HG03095 (cell line): Measurements from ENCODE around the gene UQCC2.

Experiments
- ATAC-seq: cut with Tn5 transposase; IDR thresholded peaks from one replicate; pipeline ENCODE4 v1.9.1; 2021; ENCODE audit warnings: moderate library complexity; ENCODE audit not compliant: unreplicated experiment

The UQCC2 gene

DNA sequence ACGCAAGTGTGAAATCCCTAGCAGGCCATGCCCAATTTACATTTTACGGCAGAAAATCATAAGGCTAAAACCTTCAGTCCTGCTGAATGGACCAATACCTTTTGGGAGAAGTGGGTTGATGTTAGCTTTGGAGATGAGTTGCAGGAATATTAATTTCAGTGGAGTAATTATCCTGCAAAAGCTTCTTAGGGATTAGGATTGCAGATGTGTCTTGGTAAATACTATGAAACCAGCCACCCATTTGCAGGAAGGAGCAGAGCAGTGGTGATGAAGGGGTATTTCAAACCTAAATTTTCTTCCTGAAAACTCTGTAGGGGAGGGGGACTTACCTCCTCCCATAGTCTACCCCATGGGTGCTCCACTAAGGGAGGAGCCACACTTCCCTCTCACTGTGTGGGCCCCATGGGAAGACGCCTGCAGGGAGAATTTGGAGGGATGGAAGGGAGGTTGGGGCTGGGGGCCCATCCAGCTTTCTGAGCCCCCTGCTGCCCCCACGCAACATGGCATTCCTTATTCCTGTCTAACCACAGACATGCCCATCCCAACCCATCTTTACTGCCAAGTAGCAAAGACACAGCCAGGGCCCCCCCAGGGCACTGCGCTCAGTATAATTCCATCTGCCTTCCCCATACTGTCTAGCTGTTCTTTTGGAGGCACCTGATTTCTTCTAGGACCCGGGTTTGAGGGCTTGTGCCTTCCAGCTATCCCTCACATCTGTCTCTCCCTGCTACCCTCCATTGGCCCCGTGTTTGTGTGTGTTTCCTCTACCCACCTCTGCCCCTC lies 14.6 kb upstream of the UQCC2 start:
- no peak for ATAC-seq

GRCh38 chr6:33725222-33725621 lies 13.7 kb upstream of the UQCC2 start:
- ATAC-seq: no peak

DNA sequence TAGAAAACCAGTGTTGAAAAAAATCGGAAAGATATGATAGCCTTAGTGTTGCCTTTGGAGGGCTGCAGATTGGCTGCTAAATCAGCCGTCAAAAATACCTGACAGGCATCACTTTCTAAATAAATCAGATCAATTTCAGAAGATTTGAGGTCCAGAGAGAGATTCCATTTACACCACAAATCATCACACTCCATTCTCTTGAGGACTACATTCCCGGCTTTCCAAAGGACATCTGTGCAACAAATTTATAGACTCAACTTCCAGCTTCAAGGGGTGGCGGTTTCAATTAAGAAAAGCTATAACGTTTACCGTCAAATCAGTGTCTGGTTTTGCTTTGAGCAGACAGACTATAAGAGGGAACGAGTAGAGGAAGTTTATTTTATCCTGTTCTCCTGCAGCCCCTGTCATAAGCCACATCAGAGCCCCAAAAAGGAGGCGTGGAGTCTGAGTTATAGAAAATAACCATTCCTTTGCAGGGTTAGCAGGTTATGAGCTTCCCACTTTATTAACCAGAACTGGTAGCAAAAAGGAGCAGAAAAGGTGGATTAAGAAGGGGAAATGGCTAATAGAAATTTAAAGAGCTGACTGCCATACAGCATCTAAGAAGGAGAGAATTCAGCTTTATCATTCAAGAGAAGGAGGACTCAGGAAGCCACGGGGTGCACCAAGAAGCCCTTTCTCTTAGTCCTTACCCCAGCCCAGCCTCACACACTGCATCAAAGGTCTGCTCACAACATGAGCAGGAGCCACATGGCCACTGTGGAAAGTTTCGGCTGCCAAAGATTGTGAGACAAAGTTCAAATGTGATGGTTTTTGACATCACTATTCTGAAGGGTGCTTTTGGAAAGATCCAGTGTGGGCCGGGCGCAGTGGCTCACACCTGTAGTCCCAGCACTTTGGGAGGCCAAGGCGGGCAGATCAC lies 12.9 kb upstream of the UQCC2 start:
- ATAC-seq: no peak

DNA sequence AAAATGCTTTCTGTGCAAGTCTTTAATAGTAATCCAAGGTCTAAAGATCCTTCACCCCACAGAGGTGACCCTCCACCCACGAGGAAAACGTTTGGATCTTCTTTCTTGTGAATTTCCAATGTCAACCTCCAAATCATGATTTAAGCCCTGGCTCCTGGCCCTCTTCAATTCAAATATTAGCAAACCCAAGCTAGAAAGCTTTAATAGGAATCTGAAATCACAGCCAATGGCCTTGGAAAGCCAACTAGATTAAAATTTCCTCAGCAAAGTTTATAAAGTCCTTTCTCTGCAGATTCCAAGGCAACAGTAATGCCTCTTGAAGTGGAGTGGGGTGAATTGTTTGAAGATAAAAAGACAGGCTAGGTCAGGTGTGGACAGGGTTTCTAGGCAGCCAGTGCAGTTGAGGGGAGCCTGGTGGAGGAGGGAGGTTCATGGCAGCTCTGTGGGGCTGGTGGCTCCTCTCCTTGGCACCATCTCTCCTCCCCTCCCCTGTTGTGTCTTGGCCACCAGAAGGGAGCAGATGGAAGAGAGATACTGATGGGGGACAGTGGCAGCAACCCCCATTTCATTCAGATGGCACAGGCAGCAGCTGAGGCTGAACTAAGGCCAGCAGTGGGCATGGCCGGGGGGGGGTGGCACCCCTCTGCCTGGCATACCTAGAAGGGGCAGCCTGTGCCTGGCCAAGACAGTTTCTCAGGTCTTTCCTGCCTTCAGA lies 12.0 kb upstream of the UQCC2 start:
- no peak for ATAC-seq

GRCh38 chr6:33722103-33722623 lies 10.7 kb upstream of the UQCC2 start:
- no peak for ATAC-seq

GRCh38 chr6:33721508-33721907 lies 10.0 kb upstream of the UQCC2 start:
- no peak for ATAC-seq

DNA sequence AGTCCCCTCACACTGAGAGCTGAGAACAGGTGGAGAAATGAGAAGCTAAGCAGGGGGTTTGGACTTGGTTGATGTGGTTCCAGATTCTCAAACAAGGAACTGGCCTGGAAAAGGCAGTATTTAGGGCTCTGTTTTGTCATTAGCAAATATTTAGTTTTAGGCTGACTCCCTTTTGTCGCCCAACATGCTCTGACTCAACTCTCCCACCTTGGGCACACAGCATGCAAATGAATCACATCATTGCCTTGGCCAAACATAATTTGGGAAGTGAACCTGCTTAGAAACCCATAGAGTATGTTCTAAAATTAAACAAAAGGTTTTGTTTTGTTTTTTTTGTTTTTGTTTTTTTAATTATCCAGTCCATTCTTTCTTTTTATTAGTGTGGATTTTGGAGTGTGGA lies 9.5 kb upstream of the UQCC2 start:
- no peak for ATAC-seq

- ATAC-seq: no peak
Observed at GRCh38 chr6:33719326-33719987, 8.0 kb upstream of the UQCC2 start.

DNA sequence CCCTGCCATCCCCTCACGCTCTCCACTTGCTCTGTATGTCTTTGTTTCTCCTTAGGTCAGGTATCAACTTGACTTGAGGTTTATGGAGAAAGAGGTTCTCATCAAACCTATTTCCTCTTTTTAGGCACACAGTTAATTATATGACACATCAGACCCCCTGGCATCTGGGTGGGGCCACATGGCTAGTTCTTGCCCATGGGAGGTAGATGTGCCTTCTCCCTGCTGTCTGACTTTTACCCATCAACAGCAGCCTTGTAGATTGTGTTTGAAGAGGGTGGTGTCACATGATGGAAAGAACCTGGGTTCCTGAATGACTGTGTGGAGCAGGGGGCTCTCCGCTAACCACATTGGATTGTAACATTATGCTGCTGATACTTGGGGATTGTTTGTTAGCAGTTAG lies 7.2 kb upstream of the UQCC2 start:
- no peak for ATAC-seq

DNA sequence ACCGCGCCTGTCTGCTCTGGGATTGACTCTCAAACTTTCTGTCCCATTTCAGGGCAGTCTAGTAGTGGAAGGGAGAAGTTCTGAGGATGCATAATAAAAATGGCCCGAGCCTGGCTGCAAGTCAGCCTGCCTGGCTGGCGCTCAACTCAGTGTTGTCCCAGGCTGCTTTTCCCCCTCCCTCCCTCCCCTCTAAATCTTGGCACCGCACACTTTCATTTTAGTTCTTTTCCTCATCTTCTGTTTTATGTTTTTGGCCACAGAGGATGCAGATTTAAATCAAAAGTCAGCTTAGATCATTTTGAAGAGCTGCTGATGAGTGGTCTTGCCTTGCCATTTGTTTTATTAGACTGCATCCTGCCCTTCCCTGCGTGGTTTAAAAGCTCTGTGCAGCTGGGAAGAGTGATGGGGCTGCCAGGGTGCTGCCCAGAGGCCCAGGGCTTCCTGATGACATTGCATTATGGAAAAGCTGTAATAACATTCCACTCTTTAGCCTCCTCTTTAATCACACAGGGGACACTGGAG lies 6.5 kb upstream of the UQCC2 start:
- ATAC-seq: no peak

- no peak for ATAC-seq
Observed at GRCh38 chr6:33716890-33717632, 5.6 kb upstream of the UQCC2 start.

GRCh38 chr6:33716379-33716778 lies 4.9 kb upstream of the UQCC2 start:
- no peak for ATAC-seq

DNA sequence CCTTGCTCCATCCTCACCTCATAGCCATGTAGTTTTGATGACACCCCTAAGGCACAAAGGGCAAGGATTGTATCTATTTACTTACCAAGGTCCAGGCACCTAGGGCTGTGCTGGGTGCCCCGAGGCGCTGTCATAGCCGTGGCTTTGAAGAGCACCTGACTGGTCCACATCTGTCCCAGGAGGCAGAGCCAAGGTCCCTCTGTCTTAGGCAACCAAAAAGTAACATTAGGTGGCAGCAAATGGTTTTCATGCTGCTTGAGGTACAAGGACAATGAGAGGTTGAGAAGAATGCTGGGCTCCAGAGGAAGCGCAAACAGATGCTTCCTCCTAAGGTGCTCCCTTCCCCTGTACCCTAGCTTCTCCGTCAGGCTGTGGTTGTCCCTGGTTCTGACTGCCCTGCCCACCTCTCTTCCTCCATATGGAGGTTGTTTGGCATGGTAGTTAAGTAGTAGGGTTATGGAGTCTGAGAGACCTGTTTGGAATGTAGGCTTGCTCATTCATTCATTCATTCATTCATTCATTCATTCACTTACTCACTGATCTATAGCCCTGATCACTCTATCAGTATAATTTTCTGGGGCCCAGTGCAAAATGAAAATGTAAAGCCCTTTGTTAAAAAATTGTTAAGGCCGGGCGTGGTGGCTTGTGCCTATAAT lies 3.0 kb upstream of the UQCC2 start:
- ATAC-seq: no peak

GRCh38 chr6:33713786-33714185 lies 2.3 kb upstream of the UQCC2 start:
- ATAC-seq: no peak

DNA sequence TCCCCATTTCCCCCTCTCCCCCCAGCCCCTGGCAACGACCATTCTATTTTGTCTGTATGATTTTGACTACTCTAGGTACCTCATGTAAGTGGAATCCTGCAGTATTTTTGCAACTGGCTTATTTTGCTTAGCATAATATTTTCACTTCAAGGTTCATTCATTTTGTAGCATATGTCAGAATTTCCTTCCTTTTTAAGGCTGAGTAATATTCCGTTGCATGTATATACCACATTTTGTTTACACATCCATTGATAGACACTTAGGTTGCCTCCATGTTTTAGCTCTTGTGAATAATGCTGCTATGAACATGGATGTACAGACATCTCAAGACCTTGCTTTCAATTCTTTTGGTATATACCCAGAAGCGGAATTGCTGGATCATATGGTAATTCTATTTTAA lies 1.4 kb upstream of the UQCC2 start:
- ATAC-seq: no peak

- ATAC-seq: no peak
Observed at GRCh38 chr6:33710296-33711121, 991 bp downstream of the UQCC2 start.

- no peak for ATAC-seq
Observed at GRCh38 chr6:33709605-33710295, 1.8 kb downstream of the UQCC2 start.
